Stimulated activated CD8-positive, alpha-beta memory T cell treated with anti-CD3 and anti-CD28 coated beads, Interleukin-15, amount 100 ng/mL, for 48 hours (primary cell): ENCODE results near the gene STX8.

Experiments used
- DNase-seq, 2 donors: peaks; one replicate each; pipeline ENCODE4 v3.0.0-alpha.2; 2020; ENCODE audit warnings: low read depth in 2 of 2

STX8 gene

GRCh38 chr17:9209781-9210370 is 365.7 kb downstream of the STX8 start:
- no peak for DNase-seq

DNA sequence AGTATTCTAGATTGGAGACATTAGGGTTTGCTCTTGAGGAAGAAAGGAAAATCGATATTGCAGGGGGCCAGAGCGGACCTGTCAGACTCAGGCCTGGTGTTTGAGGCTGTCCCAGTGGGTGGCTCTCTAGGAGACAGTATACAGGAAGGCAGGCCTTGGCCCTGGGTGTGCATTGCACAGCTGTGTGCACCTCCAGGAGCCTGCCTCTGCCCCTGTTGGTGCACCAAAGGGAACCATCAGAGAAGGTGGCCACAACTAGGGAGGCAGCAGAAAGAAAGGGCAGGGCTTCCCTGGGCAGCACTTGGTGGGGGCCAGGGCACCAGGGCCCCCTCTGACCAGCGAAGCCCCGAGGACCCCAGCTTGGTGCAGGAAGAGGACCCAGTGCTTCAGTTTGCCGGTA is 366.3 kb downstream of the STX8 start:
- DNase-seq = no peak

- no peak for DNase-seq
Measured at GRCh38 chr17:9208381-9209105, 367.1 kb downstream of the STX8 start.

DNA sequence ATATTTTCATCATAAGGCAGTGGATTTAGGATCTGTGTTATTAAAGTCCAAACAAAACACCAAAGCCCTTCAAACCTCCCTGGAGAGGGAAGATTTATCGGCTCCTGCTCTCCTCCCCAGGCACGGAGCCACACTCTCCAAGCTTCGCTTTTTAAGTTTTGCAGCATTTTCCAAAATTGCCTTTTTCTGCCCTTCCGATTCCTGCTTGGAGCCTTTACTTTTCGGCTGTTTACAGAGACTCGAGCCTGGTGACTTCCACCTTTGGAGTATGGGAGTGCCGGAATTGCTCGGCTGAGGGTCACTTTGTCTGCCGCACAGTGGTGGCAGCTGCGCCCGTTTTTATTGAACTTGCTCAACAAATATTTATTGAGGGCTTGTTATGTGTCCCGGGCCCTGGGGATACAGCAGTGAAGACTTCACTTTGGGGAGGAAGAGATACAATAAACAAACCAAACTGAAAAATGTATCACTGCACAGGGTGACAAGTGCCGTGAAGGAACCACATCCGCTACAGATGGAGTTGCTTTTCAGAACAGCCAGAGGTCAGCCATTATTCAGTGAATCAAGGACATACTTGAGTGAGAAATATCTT is 368.8 kb downstream of the STX8 start:
- no peak for DNase-seq

GRCh38 chr17:9206410-9206703 is 369.3 kb downstream of the STX8 start:
- DNase-seq = no peak

DNA sequence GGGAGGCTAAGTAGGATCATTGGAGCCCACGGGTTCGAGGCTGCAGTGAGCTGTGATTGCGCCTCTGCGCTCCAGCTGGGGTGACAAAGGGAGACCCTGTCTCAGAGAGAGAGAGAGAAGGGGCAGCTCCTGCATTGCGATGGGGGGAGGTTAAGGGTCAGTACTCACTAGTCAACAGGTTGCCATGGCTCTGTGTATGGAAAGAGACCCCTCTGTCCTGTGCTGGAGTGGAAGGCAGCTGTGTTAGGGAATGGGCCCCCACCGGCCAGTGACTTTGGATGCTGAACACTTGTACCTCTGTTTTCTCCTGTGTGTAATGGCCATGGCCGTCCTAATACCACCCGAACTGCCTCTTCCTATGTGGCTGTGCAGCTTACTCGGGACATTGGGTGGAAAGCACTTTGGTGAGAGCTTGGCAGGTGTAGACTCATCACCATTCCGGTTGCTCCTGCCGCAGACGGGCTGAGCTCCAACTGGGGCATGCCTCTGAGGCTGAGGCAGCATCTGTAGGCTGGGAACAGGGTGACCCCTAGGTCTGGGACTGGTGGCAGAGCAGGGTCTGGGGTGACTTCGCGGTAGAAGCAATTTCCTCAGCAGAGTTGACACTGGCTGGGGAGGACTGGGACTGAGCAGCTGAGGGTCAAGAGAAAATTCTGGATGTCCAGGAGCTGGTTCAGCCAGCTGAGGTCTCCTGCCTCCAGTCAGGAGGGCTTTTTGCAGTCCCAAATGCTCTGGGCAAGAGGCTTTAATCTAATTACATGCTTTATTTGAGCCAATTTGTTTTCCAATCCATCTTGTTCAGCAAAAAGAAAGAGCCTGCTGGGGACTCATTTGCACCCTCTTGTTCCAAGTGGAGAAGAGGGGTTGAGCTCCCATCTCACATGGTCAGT is 369.9 kb downstream of the STX8 start:
- DNase-seq = no peak

DNA sequence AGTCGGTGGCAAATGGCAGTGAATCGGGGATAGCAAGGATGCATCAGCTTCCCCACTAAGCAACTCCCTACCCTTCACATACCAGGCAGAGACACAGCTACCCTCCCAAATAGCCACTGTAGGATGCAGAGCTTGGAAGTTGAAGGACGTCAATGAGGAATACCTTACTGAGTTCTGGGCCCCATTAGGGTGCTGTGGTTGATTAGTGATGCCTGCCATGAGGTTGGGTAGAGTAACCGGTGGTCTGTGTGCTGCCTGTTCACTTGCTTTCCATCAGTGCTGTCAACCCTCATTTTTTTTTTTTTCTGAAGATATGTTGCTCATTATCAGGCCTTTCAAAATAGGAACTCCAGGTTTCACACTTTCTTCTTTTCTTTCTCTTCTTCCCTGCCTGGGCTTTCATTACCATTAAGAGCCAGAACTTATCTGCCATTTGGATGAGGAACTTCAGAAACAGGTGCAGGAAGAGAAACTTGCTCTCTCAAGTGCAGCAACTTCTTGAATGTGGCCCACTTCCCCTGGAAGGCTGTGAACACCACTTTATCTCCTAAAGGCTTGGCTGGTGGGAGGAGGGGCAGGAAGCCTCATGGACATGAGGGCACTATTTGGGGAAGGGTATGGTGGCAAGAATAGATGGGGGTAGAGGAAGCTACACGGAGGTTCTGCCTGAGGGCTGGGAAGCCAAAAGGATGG is 370.8 kb downstream of the STX8 start:
- no peak for DNase-seq

GRCh38 chr17:9203771-9204425 is 371.7 kb downstream of the STX8 start:
- no peak for DNase-seq

- no peak for DNase-seq
Measured at GRCh38 chr17:9202532-9202931, 373.1 kb downstream of the STX8 start.

DNA sequence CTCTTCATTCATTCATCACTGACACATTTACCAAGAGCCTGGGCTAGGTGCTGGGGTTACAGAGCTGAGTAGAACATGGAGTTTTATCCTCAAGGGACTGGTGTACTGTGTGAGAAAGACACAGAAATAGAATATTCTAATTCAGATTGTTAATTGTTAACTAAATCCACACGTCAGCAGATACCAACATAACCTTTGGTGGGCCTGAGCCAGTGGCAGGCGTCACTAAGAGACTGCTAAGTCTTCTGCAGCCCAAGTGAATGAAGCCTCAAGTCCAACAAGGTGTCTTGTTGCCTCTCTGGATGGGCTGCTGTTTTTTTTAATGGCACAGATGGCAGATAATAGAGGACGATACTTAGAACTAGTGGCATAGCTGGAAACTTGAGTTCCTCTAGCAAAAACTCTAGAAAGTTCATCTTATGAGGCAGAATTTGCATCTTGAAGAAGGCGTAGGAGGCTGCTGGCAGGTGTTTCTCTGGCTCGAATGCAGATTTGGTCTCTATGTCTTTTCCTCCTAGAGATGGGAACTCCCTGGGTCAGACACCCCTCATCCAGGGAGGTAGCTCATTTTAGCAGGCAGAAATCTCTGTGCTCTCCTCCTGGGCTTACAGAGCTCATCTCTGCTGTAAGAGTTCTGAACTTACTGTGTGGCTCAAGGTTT is 374.8 kb downstream of the STX8 start:
- no peak for DNase-seq
